Measurements from ENCODE around the gene TEX261.
A peak's percentile ranks its signal among the peaks of the same experiment; 100 is the strongest.

The TEX261 gene

GRCh38 chr2:70954886-70955285 is 39.8 kb downstream of the TEX261 start:
- DNase-seq: no peak

GRCh38 chr2:70949086-70949485 is 45.6 kb downstream of the TEX261 start:
- no peak for DNase-seq

- DNase-seq: peak; percentile 68
Observed at GRCh38 chr2:70948337-70949003, 46.2 kb downstream of the TEX261 start.

- DNase-seq: no peak
Observed at GRCh38 chr2:70947556-70948184, 47.0 kb downstream of the TEX261 start.

GRCh38 chr2:70946832-70947442 is 47.7 kb downstream of the TEX261 start:
- DNase-seq: no peak

- no peak for DNase-seq
Observed at GRCh38 chr2:70944111-70944690, 50.5 kb downstream of the TEX261 start.

- no peak for DNase-seq
Observed at GRCh38 chr2:70943205-70943871, 51.3 kb downstream of the TEX261 start.

GRCh38 chr2:70942396-70943204 is 52.1 kb downstream of the TEX261 start:
- DNase-seq: no peak

- no peak for DNase-seq
Observed at GRCh38 chr2:70941701-70942100, 53.0 kb downstream of the TEX261 start.

- no peak for DNase-seq
Observed at GRCh38 chr2:70941186-70941585, 53.5 kb downstream of the TEX261 start.

GRCh38 chr2:70939839-70940580 is 54.7 kb downstream of the TEX261 start:
- DNase-seq: no peak

- no peak for DNase-seq
Observed at GRCh38 chr2:70939001-70939838, 55.5 kb downstream of the TEX261 start.

GRCh38 chr2:70938586-70938950 is 56.1 kb downstream of the TEX261 start:
- DNase-seq: no peak

GRCh38 chr2:70937866-70938585 is 56.6 kb downstream of the TEX261 start:
- no peak for DNase-seq

- no peak for DNase-seq
Observed at GRCh38 chr2:70936979-70937811, 57.5 kb downstream of the TEX261 start.

GRCh38 chr2:70936165-70936978 is 58.3 kb downstream of the TEX261 start:
- no peak for DNase-seq
